Hepatocyte (in vitro differentiated cells): ENCODE results near the gene CTNNA3.

Source experiments
- CTCF ChIP-seq: fragments of 200-600 bp; sonication (generic); IDR thresholded peaks from 2 replicates; pipeline ENCODE4 v1.5.1; 2016; ENCODE audit warnings: antibody characterized with exemption, mild to moderate bottlenecking; ENCODE audit not compliant: poor library complexity
- EZH2 ChIP-seq: fragments of 200-600 bp; sonication (generic); IDR thresholded peaks from 2 replicates; pipeline ENCODE4 v1.6.1; 2016; ENCODE audit warnings: antibody characterized with exemption, mild to moderate bottlenecking, borderline replicate concordance
- EZH2phosphoT487 ChIP-seq: fragments of 200-600 bp; sonication (generic); IDR thresholded peaks from one replicate; pipeline ENCODE4 v1.6.1; 2018; ENCODE audit warnings: antibody characterized with exemption, mild to moderate bottlenecking, low read depth, moderate library complexity; ENCODE audit not compliant: unreplicated experiment, severe bottlenecking

- TF ChIP-seq CTCF (no peak), EZH2phosphoT487 (no peak), EZH2 (no peak)
Measured at GRCh38 chr10:67077376-67077775, 618.6 kb downstream of the CTNNA3 start.
